Stimulated activated CD8-positive, alpha-beta memory T cell treated with anti-CD3 and anti-CD28 coated beads, Interleukin-4, amount 100 ng/mL, for 4 hours (primary cell): ENCODE data around the gene KCTD12.

Experiments used
- DNase-seq, 2 donors: peaks; one replicate each; pipeline ENCODE4 v3.0.0-alpha.2; 2020; ENCODE audit warnings: low read depth in 2 of 2, low spot score in 1 of 2

KCTD12 gene

GRCh38 chr13:76888421-76888820, 2.2 kb upstream of the KCTD12 start:
- no peak for DNase-seq

- no peak for DNase-seq
These were observed 915 bp upstream of the KCTD12 start for GRCh38 chr13:76887076-76887563.

GRCh38 chr13:76886005-76886291, 257 bp downstream of the KCTD12 start:
- DNase-seq: peak; percentile 11 to 19

GRCh38 chr13:76885203-76886004, 801 bp downstream of the KCTD12 start:
- peak in 1 of 2 donors; percentile 15 for DNase-seq

GRCh38 chr13:76884907-76885202, 1.4 kb downstream of the KCTD12 start:
- no peak for DNase-seq

GRCh38 chr13:76884186-76884906, 1.9 kb downstream of the KCTD12 start:
- DNase-seq: no peak

- no peak for DNase-seq
These were observed 3.0 kb downstream of the KCTD12 start for GRCh38 chr13:76883236-76883635.

- no peak for DNase-seq
These were observed 3.8 kb downstream of the KCTD12 start for GRCh38 chr13:76882431-76882830.

GRCh38 chr13:76879883-76880270, 6.3 kb downstream of the KCTD12 start:
- no peak for DNase-seq

GRCh38 chr13:76879203-76879882, 6.9 kb downstream of the KCTD12 start:
- peak; percentile 40 to 46 for DNase-seq

GRCh38 chr13:76878043-76878442, 8.2 kb downstream of the KCTD12 start:
- no peak for DNase-seq

- no peak for DNase-seq
These were observed 10.9 kb downstream of the KCTD12 start for GRCh38 chr13:76875271-76875815.

- no peak for DNase-seq
These were observed 11.7 kb downstream of the KCTD12 start for GRCh38 chr13:76874479-76874878.

GRCh38 chr13:76873445-76873844, 12.8 kb downstream of the KCTD12 start:
- no peak for DNase-seq

- no peak for DNase-seq
These were observed 13.5 kb downstream of the KCTD12 start for GRCh38 chr13:76872675-76873074.

GRCh38 chr13:76871432-76871831, 14.8 kb downstream of the KCTD12 start:
- no peak for DNase-seq

GRCh38 chr13:76868371-76868770, 17.8 kb downstream of the KCTD12 start:
- DNase-seq: no peak

GRCh38 chr13:76865996-76866503, 20.2 kb downstream of the KCTD12 start:
- no peak for DNase-seq

GRCh38 chr13:76865109-76865508, 21.1 kb downstream of the KCTD12 start:
- no peak for DNase-seq

- no peak for DNase-seq
These were observed 21.9 kb downstream of the KCTD12 start for GRCh38 chr13:76864259-76864658.

- DNase-seq: no peak
These were observed 23.2 kb downstream of the KCTD12 start for GRCh38 chr13:76863022-76863421.

GRCh38 chr13:76861859-76862258, 24.3 kb downstream of the KCTD12 start:
- DNase-seq: no peak
